HG02759 (cell line): ENCODE measurements around the gene EFTUD2.
"Not testable (repeated sequence)": the region's sequence is repeated elsewhere in the genome, so short reads cannot be mapped to it uniquely, and the experiment has no call there.

Experiments used
- ATAC-seq: cut with Tn5 transposase; IDR thresholded peaks from one replicate; pipeline ENCODE4 v1.9.1; 2021; ENCODE audit warnings: mild to moderate bottlenecking, moderate library complexity; ENCODE audit not compliant: unreplicated experiment

EFTUD2 gene

GRCh38 chr17:44850612-44851011 lies 48.6 kb downstream of the EFTUD2 start:
- no peak for ATAC-seq

GRCh38 chr17:44850025-44850424 lies 49.2 kb downstream of the EFTUD2 start:
- ATAC-seq: no peak

- no peak for ATAC-seq
These were observed 50.2 kb downstream of the EFTUD2 start for GRCh38 chr17:44848961-44849489.

GRCh38 chr17:44848257-44848795 lies 50.9 kb downstream of the EFTUD2 start:
- no peak for ATAC-seq

GRCh38 chr17:44847586-44847985 lies 51.7 kb downstream of the EFTUD2 start, which contains the start of gene HIGD1B:
Gene HIGD1B (plus strand): TSS chr17:44847883. CDS start chr17:44848153, 270 bp downstream.
- ATAC-seq: no peak

GRCh38 chr17:44846206-44846605 lies 53.0 kb downstream of the EFTUD2 start:
- no peak for ATAC-seq

- ATAC-seq: no peak
These were observed 54.8 kb downstream of the EFTUD2 start for GRCh38 chr17:44844390-44844830.

- no peak for ATAC-seq
These were observed 56.5 kb downstream of the EFTUD2 start for GRCh38 chr17:44842748-44843147.

GRCh38 chr17:44840936-44841335 lies 58.3 kb downstream of the EFTUD2 start:
- ATAC-seq: no peak

GRCh38 chr17:44840274-44840673 lies 59.0 kb downstream of the EFTUD2 start:
- ATAC-seq: no peak

GRCh38 chr17:44837196-44837595 lies 62.0 kb downstream of the EFTUD2 start:
- ATAC-seq: no peak

GRCh38 chr17:44832805-44833204 lies 66.4 kb downstream of the EFTUD2 start:
- no peak for ATAC-seq

GRCh38 chr17:44831371-44831770 lies 67.9 kb downstream of the EFTUD2 start:
- ATAC-seq: no peak

GRCh38 chr17:44830359-44831288 lies 68.6 kb downstream of the EFTUD2 start:
- no peak for ATAC-seq

GRCh38 chr17:44829523-44830358 lies 69.5 kb downstream of the EFTUD2 start, which contains the start of gene GJC1:
Gene GJC1 (minus strand): TSS chr17:44830287. CDS start chr17:44805817, 24,470 bp downstream.
- no peak for ATAC-seq

GRCh38 chr17:44828919-44829522 lies 70.2 kb downstream of the EFTUD2 start:
- no peak for ATAC-seq

- ATAC-seq: no peak
These were observed 71.4 kb downstream of the EFTUD2 start for GRCh38 chr17:44827863-44828262.

- no peak for ATAC-seq
These were observed 73.0 kb downstream of the EFTUD2 start for GRCh38 chr17:44826123-44826790.

GRCh38 chr17:44825236-44825635 lies 74.0 kb downstream of the EFTUD2 start:
- not testable (repeated sequence) for ATAC-seq

GRCh38 chr17:44820631-44821212 lies 78.5 kb downstream of the EFTUD2 start:
- no peak for ATAC-seq
